Measurements from ENCODE around the gene COMTD1.
A peak's percentile ranks its signal among the peaks of the same experiment; 100 is the strongest.

The COMTD1 gene

GRCh38 chr10:75235375-75236177, at the start of gene COMTD1 (continued):
- TF ChIP-seq, protein P1, sequence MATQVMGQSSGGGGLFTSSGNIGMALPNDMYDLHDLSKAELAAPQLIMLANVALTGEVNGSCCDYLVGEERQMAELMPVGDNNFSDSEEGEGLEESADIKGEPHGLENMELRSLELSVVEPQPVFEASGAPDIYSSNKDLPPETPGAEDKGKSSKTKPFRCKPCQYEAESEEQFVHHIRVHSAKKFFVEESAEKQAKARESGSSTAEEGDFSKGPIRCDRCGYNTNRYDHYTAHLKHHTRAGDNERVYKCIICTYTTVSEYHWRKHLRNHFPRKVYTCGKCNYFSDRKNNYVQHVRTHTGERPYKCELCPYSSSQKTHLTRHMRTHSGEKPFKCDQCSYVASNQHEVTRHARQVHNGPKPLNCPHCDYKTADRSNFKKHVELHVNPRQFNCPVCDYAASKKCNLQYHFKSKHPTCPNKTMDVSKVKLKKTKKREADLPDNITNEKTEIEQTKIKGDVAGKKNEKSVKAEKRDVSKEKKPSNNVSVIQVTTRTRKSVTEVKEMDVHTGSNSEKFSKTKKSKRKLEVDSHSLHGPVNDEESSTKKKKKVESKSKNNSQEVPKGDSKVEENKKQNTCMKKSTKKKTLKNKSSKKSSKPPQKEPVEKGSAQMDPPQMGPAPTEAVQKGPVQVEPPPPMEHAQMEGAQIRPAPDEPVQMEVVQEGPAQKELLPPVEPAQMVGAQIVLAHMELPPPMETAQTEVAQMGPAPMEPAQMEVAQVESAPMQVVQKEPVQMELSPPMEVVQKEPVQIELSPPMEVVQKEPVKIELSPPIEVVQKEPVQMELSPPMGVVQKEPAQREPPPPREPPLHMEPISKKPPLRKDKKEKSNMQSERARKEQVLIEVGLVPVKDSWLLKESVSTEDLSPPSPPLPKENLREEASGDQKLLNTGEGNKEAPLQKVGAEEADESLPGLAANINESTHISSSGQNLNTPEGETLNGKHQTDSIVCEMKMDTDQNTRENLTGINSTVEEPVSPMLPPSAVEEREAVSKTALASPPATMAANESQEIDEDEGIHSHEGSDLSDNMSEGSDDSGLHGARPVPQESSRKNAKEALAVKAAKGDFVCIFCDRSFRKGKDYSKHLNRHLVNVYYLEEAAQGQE (tag by site-specific recombination; IDR thresholded peaks at IDR 0.05), result peak; percentile 34
- no peak for TF ChIP-seq ZNF670 (tag by site-specific recombination; IDR thresholded peaks at IDR 0.05; ENCODE audit: low read depth)
- no peak for TF ChIP-seq ZNF530 (tag by site-specific recombination; IDR thresholded peaks at IDR 0.05; ENCODE audit: low read depth)
- no peak for TF ChIP-seq ZNF555 (tag by site-specific recombination; conservative IDR thresholded peaks at IDR 0.05)
- no peak for TF ChIP-seq ZNF292 (tag by site-specific recombination; IDR thresholded peaks at IDR 0.05; ENCODE audit: borderline replicate concordance, low read depth)
- no peak for TF ChIP-seq ZNF518A (tag by site-specific recombination; conservative IDR thresholded peaks at IDR 0.05; ENCODE audit: low read depth)
- no peak for TF ChIP-seq ZNF433 (tag by site-specific recombination; IDR thresholded peaks at IDR 0.05; ENCODE audit: low read depth)
- no peak for TF ChIP-seq ZNF621 (tag by site-specific recombination; IDR thresholded peaks at IDR 0.05)
- TF ChIP-seq, protein P2, sequence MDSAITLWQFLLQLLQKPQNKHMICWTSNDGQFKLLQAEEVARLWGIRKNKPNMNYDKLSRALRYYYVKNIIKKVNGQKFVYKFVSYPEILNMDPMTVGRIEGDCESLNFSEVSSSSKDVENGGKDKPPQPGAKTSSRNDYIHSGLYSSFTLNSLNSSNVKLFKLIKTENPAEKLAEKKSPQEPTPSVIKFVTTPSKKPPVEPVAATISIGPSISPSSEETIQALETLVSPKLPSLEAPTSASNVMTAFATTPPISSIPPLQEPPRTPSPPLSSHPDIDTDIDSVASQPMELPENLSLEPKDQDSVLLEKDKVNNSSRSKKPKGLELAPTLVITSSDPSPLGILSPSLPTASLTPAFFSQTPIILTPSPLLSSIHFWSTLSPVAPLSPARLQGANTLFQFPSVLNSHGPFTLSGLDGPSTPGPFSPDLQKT (IDR thresholded peaks at IDR 0.05; ENCODE audit: borderline replicate concordance, low read depth, low read length), result no peak
- TF ChIP-seq ZNF266 (tag by site-specific recombination; IDR thresholded peaks at IDR 0.05; ENCODE audit: low read depth), result no peak
- TF ChIP-seq ZNF529 (tag by site-specific recombination; IDR thresholded peaks at IDR 0.05; ENCODE audit: insufficient replicate concordance), result no peak
- TF ChIP-seq ZNF148 (tag by site-specific recombination; IDR thresholded peaks at IDR 0.05; ENCODE audit: borderline replicate concordance), result no peak
- TF ChIP-seq ZBTB20 (tag by site-specific recombination; IDR thresholded peaks at IDR 0.05), result peak; percentile 27; the same call in 1 of the 2 replicates
- TF ChIP-seq ZIC2 (tag by site-specific recombination; IDR thresholded peaks at IDR 0.05), result peak; percentile 94
- TF ChIP-seq, protein P3, sequence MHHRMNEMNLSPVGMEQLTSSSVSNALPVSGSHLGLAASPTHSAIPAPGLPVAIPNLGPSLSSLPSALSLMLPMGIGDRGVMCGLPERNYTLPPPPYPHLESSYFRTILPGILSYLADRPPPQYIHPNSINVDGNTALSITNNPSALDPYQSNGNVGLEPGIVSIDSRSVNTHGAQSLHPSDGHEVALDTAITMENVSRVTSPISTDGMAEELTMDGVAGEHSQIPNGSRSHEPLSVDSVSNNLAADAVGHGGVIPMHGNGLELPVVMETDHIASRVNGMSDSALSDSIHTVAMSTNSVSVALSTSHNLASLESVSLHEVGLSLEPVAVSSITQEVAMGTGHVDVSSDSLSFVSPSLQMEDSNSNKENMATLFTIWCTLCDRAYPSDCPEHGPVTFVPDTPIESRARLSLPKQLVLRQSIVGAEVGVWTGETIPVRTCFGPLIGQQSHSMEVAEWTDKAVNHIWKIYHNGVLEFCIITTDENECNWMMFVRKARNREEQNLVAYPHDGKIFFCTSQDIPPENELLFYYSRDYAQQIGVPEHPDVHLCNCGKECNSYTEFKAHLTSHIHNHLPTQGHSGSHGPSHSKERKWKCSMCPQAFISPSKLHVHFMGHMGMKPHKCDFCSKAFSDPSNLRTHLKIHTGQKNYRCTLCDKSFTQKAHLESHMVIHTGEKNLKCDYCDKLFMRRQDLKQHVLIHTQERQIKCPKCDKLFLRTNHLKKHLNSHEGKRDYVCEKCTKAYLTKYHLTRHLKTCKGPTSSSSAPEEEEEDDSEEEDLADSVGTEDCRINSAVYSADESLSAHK (tag by site-specific recombination; IDR thresholded peaks at IDR 0.05), result no peak; the same call in 1 of the 2 replicates
- peak; percentile 81 for TF ChIP-seq ZNF324 (tag by site-specific recombination; IDR thresholded peaks at IDR 0.05)
- no peak; the same call in 1 of the 2 replicates for TF ChIP-seq HOXC10 (CRISPR knock-in tag; IDR thresholded peaks at IDR 0.05)
- peak; percentile 76 for TF ChIP-seq ZNF121 (tag by site-specific recombination; IDR thresholded peaks at IDR 0.05)
- TF ChIP-seq ZBTB1 (tag by site-specific recombination; IDR thresholded peaks at IDR 0.05), result no peak
- TF ChIP-seq HOXD13 (CRISPR knock-in tag; IDR thresholded peaks at IDR 0.05; ENCODE audit: borderline replicate concordance), result no peak
- TF ChIP-seq KLF8 (tag by site-specific recombination; IDR thresholded peaks at IDR 0.05), result peak; percentile 99
- TF ChIP-seq, protein P4, sequence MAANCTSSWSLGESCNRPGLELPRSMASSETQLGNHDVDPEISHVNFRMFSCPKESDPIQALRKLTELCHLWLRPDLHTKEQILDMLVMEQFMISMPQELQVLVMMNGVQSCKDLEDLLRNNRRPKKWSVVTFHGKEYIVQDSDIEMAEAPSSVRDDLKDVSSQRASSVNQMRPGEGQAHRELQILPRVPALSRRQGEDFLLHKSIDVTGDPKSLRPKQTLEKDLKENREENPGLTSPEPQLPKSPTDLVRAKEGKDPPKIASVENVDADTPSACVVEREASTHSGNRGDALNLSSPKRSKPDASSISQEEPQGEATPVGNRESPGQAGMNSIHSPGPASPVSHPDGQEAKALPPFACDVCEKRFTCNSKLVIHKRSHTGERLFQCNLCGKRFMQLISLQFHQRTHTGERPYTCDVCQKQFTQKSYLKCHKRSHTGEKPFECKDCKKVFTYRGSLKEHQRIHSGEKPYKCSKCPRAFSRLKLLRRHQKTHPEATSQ (tag by site-specific recombination; IDR thresholded peaks at IDR 0.05), result no peak

Data from HEK293 (cell line).